Erythroblast (primary cell): Measurements from ENCODE around the gene PLA2G10.

Source experiments
- GATA1 ChIP-seq: IDR thresholded peaks from 2 replicates; pipeline ENCODE4 v1.6.1; 2011; ENCODE audit warnings: low read depth, mild to moderate bottlenecking, control low read depth, low read length, moderate library complexity
- POLR2A ChIP-seq: IDR thresholded peaks from 2 replicates; pipeline ENCODE4 v1.6.1; 2011; ENCODE audit warnings: mild to moderate bottlenecking, low read length

DNA sequence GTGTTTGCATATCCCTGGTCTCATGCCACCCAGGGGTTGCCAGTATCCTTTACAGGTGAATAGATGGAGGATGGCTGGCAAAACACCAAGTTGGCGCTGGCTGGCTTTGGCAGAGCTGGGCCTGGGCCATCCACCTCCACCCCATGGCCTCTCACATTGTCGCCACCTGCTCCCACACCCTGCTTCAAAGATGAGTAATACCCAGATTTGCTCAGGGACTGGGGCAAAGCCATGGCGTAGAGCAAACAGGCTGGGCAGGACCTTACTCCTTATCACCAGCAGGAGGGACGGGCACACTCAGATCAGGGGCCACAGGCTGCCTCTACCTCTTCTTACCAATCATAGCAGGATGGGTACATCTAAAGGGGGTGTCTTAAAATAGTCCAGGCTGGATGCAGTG lies 24.3 kb downstream of the PLA2G10 start:
- TF ChIP-seq POLR2A (no peak), GATA1 (no peak)
